Measurements from ENCODE around the gene CGB1.

Gene CGB1

GRCh38 chr19:49017041-49017665 lies 19.5 kb downstream of the CGB1 start, which contains the start of gene LHB:
LHB (minus strand) TSS chr19:49017091; CDS start chr19:49017081, 10 bp downstream.
- H3K9me3 ChIP-seq (ENCODE audit: insufficient read depth, low read length, severe bottlenecking), result no peaks in the 10 kb centered on the region
- H3K79me2 ChIP-seq (ENCODE audit: insufficient read depth, low read length), result no peaks in the 10 kb centered on the region
- peaks cover 3% of the 10 kb centered on the region for H3K27me3 ChIP-seq (ENCODE audit: insufficient read depth, low read length, poor library complexity)
- peaks cover 42% of the 10 kb centered on the region for H3K36me3 ChIP-seq (ENCODE audit: insufficient read depth, low read length)
- H3K27ac ChIP-seq (ENCODE audit: low read length), result no peak within 1 kb of the TSS
- peaks cover 3% of the 10 kb centered on the region; the same call in 1 of the 2 replicates for H3K4me1 ChIP-seq (ENCODE audit: insufficient read depth, low read length)
- no peak within 1 kb of the TSS for H3K4me3 ChIP-seq (ENCODE audit: low read depth in 1 of 2, low read length in 2 of 2)
- no peak within 1 kb of the TSS for H3K9ac ChIP-seq (ENCODE audit: low read depth, low read length)
- no peak within 1 kb of the TSS for H3K4me2 ChIP-seq (ENCODE audit: insufficient read depth, low read length)
- TF ChIP-seq EZH2 (IDR thresholded peaks at IDR 0.05; ENCODE audit: borderline replicate concordance, low read depth, low read length, severe bottlenecking) (no peak), CTCF (IDR thresholded peaks at IDR 0.05; ENCODE audit: borderline replicate concordance, extremely low read depth, low read length, poor library complexity, severe bottlenecking) (no peak)
- no peak within 1 kb of the TSS for H2AFZ ChIP-seq (ENCODE audit: low read depth, low read length)
- DNase-seq (no peak), ATAC-seq (ENCODE audit: insufficient read depth, low read depth) (no peak)
- peaks cover 6% of the 10 kb centered on the region; the same call in 1 of the 2 replicates for H4K20me1 ChIP-seq (ENCODE audit: insufficient read depth, low read length)

- Histone ChIP-seq H3K4me3 (ENCODE audit: low read depth in 1 of 2, low read length in 2 of 2) (no peak overlapping the region), H3K36me3 (ENCODE audit: insufficient read depth, low read length) (peaks cover 51% of the 10 kb centered on the region), H3K4me1 (ENCODE audit: insufficient read depth, low read length) (peaks cover 3% of the 10 kb centered on the region; the same call in 1 of the 2 replicates), H3K79me2 (ENCODE audit: insufficient read depth, low read length) (no peaks in the 10 kb centered on the region), H3K9me3 (ENCODE audit: insufficient read depth, low read length, severe bottlenecking) (no peaks in the 10 kb centered on the region), H3K27ac (ENCODE audit: low read length) (no peak overlapping the region), H3K27me3 (ENCODE audit: insufficient read depth, low read length, poor library complexity) (peaks cover 3% of the 10 kb centered on the region), H4K20me1 (ENCODE audit: insufficient read depth, low read length) (peaks cover 13% of the 10 kb centered on the region; the same call in 1 of the 2 replicates), H3K9ac (ENCODE audit: low read depth, low read length) (no peak overlapping the region), H2AFZ (ENCODE audit: low read depth, low read length) (no peak overlapping the region), H3K4me2 (ENCODE audit: insufficient read depth, low read length) (no peak overlapping the region)
- no peak for ATAC-seq (ENCODE audit: insufficient read depth, low read depth)
- no peak for DNase-seq
- TF ChIP-seq CTCF (IDR thresholded peaks at IDR 0.05; ENCODE audit: borderline replicate concordance, extremely low read depth, low read length, poor library complexity, severe bottlenecking) (no peak), EZH2 (IDR thresholded peaks at IDR 0.05; ENCODE audit: borderline replicate concordance, low read depth, low read length, severe bottlenecking) (no peak)
These were observed 20.4 kb downstream of the CGB1 start for GRCh38 chr19:49016067-49016839.

GRCh38 chr19:49014870-49015255 lies 21.8 kb downstream of the CGB1 start:
- H3K9me3 ChIP-seq (ENCODE audit: insufficient read depth, low read length, severe bottlenecking), result no peaks in the 10 kb centered on the region
- H3K27ac ChIP-seq (ENCODE audit: low read length), result no peak overlapping the region
- H3K9ac ChIP-seq (ENCODE audit: low read depth, low read length), result no peak overlapping the region
- DNase-seq (no peak), ATAC-seq (ENCODE audit: insufficient read depth, low read depth) (no peak)
- no peaks in the 10 kb centered on the region for H3K4me1 ChIP-seq (ENCODE audit: insufficient read depth, low read length)
- no peak overlapping the region for H3K4me3 ChIP-seq (ENCODE audit: low read depth in 1 of 2, low read length in 2 of 2)
- peaks cover 65% of the 10 kb centered on the region for H3K36me3 ChIP-seq (ENCODE audit: insufficient read depth, low read length)
- H3K4me2 ChIP-seq (ENCODE audit: insufficient read depth, low read length), result no peak overlapping the region
- no peaks in the 10 kb centered on the region for H3K79me2 ChIP-seq (ENCODE audit: insufficient read depth, low read length)
- TF ChIP-seq EZH2 (IDR thresholded peaks at IDR 0.05; ENCODE audit: borderline replicate concordance, low read depth, low read length, severe bottlenecking), result no peak
- TF ChIP-seq CTCF (IDR thresholded peaks at IDR 0.05; ENCODE audit: borderline replicate concordance, extremely low read depth, low read length, poor library complexity, severe bottlenecking), result peak; percentile 2
- peaks cover 3% of the 10 kb centered on the region for H3K27me3 ChIP-seq (ENCODE audit: insufficient read depth, low read length, poor library complexity)
- H4K20me1 ChIP-seq (ENCODE audit: insufficient read depth, low read length), result peaks cover 19% of the 10 kb centered on the region; the same call in 1 of the 2 replicates
- H2AFZ ChIP-seq (ENCODE audit: low read depth, low read length), result no peak overlapping the region

All from DND-41 (cell line).